ENCODE data around the gene MYO6. TPM values are rescaled to one million over a fixed set of nuclear protein-coding genes. Genes with fewer than 3 reads are reported as not detected.

The MYO6 gene
- total RNA-seq, 1 donor from 2014 or later: 34.4 TPM

DNA sequence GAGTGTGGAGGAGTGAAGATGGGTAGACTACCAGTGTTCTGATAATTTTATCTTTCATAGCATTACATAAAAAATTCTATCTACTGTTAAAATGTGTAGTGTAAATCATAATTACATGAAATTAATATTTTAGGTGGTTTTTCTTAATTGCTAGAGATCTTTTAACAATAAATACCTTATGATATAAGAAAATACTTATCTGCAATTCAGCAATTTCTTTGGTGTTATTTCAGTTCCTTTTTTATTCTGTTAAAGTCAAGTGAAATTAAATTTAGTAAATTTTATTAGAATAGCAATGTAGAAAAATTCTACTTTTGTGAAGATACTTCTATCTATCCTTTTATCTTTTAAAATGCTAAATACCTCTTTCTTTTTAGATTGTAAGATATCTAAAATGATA, 219.1 kb downstream of the MYO6 start:
- DNase-seq: no peak

Other genes starting within 250 kb of the MYO6 start
- gene SENP6, start 147.4 kb upstream of the MYO6 start, total RNA-seq: 76.6 and 80.3 TPM in 2 replicates